ENCODE measurements around the gene SLC39A8.

SLC39A8 gene

GRCh38 chr4:102339018-102339417 lies 6.3 kb downstream of the SLC39A8 start:
- no peak for DNase-seq

GRCh38 chr4:102338405-102338804 lies 6.9 kb downstream of the SLC39A8 start:
- no peak for DNase-seq

- DNase-seq, result no peak
These were observed 9.7 kb downstream of the SLC39A8 start for GRCh38 chr4:102335616-102336015.

DNA sequence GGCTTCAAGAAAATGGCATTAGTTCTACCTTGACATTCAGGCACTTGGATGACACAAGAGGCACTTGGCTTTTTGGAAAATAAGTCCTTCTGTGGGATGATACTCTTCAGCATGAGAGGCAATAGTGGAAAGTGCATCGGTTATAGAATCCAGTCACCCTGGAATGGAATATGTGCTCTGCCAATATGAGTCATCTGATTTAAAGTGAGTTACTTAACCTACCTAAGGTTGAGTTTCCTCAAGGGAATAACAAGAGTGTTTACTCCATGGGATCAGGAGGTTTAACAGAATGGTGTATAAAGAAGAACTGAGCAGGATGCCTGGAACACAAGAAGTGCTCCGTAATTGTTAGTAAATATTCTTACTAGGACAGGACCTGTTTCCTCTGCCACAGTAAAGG lies 10.7 kb downstream of the SLC39A8 start:
- DNase-seq, result no peak

GRCh38 chr4:102333787-102334186 lies 11.5 kb downstream of the SLC39A8 start:
- no peak for DNase-seq

- no peak for DNase-seq
These were observed 17.2 kb downstream of the SLC39A8 start for GRCh38 chr4:102328045-102328444.

- DNase-seq, result no peak
These were observed 18.3 kb downstream of the SLC39A8 start for GRCh38 chr4:102326951-102327350.

DNA sequence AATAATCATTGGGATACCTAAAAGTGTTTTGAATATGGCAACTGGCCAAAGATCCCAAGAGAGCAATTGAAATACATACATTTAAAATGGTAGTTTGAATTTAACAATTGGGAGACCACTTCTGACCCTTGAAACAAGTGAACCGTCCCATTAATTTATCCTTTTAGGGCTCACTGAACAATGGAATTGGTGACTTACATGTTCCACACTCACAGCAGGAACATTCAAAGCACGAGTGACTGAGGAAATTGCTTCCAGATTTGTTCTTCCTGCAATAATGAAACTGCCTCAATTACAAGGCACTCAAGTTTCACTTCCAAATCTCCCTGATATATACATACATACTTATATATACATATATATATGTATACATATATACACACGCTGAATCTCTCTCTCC lies 20.6 kb downstream of the SLC39A8 start:
- no peak for DNase-seq

DNA sequence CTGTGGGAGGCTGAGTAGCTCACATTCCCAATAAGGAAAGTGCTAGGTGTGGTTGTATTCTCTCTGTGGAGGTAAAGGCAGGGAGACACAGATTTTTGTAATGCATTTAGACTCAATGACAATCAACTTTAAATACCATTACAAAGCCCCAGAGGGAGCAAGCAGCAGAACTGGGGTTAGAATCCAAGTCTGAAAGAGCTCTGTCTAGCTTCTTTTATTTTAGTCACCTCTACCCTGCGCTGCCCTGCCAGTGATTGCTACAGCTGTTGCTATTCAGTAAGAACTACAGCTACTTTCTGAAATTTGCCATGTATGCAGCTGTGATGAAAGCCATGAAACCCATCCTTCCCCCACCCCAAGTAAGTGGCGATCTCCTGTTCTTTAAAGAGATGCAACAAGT lies 22.5 kb downstream of the SLC39A8 start:
- no peak for DNase-seq

GRCh38 chr4:102321260-102321995 lies 23.9 kb downstream of the SLC39A8 start:
- DNase-seq, result no peak

DNA sequence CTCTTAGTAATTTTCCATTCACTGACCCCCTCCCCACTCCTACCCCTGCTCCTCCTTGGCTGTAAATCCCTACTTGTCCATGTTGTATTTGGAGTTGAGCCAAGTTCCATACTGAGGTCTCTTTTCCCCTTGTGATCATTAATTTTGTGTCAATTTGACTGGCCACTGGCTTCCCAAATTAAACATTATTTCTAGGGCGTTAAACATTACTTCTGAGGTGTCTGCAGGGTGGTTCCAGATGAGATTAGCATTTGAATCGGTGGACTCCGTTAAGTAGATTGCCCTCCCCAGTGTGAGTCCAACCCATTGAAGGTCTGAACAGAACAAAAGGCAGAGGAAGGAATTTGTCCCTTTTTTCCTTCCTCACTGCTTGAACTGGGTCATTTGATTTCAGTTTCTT lies 25.7 kb downstream of the SLC39A8 start:
- DNase-seq, result no peak

DNA sequence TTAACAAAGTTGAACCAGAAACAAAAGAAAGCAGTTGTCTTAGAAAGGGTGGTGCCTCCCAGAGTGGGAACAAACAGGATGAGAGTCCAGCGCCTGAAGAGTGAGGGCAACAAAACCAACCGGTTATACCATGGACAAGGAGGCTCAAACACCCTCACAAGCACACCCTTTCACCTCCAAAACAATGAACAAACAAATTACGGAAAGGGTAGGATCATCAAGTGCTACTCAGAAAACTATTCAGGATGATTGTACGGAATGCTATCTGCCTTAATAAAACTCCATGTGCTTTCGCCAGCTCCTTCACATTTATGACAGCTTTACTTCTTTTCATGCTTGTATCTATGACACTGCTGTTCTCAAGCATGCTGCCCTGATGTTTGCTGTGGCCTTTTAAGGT lies 26.8 kb downstream of the SLC39A8 start:
- DNase-seq, result no peak

DNA sequence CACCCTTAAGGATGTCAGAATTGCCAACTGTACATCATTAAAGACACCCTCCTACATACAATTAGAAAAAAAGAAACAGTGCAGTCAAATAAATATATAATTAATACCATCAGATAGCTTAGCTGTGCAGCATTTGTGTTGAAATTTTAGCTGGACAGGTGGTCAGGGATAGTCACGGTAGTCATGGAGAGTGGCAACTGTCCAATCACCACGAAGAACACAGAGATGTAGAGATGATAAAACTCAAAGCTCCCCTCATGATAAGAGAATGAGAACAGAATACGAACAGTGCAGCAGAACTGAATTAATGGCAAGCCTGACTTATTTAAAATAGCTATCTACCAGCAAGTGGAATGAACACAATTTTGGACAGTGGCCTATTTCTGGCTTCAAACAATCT lies 27.2 kb downstream of the SLC39A8 start:
- DNase-seq, result no peak

DNA sequence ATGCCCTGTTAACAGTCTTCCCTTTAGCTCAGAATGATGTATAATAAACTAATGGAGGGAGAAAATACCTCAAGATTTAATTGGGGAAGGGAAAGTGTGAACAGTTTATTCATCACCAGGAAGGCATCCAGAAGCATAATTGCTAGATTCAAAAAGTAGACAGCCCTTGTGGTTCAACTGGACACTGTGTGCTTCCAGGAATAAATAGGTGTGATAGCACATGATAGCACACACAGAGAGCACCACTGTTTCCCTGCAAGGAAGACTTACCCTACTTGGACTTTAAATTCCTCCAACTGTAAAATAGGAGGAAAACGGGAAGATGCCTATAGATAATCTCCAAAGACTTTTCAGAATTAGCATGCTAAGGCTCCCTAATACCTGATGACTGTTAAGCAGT lies 27.8 kb downstream of the SLC39A8 start:
- DNase-seq, result no peak

DNA sequence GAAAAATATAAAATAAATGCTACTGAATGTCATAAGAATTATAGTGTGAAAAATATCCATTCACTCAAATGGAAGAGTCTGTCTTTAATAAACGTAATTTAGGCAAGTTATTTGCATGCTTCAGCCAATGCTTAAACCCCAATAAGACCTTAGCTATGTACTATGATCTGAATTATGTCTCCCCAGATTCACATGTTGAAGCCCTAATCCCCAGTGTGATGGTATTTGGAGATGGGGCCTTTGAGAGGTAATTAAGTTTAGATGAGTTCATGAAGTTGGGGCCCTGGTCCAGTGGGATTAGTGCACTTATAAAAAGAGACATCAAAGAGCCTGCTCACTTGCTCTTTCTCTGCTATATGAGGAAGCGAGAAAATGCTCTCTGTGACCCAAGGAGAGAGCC lies 28.7 kb downstream of the SLC39A8 start:
- no peak for DNase-seq

DNA sequence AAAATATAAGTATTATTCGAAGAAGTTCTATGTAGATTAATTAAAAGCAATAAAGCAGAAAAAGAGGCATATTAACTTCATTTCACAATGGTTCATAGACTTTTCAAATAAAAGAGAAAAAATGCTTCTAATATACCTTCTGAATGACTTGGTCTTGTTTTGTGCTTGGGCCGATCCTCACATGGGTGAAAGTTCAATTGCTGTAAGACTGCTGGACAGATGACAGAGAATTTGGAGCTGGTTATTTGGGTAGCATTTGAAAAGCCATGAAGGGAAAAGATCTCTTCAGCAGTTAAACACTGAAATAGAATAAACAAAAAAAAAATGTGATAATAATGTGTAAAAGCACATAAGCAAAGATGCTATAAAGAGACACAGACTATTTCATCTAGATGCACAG lies 29.8 kb downstream of the SLC39A8 start:
- no peak for DNase-seq

- no peak for DNase-seq
These were observed 32.9 kb downstream of the SLC39A8 start for GRCh38 chr4:102312417-102312816.

- no peak for DNase-seq
These were observed 33.4 kb downstream of the SLC39A8 start for GRCh38 chr4:102311912-102312311.

DNA sequence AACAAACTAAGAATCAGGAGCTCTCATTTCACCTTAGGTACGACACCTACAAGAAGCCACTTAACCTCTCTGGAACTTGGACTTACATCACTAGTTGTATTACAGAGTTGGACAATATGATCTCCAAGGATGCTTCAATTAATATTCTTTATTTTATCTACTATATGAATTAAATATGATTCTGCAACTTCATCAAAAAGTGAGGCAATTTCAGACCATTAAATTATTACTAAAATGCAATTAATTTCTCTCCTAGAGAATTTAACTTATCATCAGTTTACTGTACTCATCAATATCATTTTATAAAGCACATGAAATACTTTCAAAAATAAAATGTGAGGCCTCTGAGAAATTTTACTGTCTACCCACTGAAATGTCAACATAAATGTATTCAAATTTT lies 33.9 kb downstream of the SLC39A8 start:
- no peak for DNase-seq

- no peak for DNase-seq
These were observed 37.1 kb downstream of the SLC39A8 start for GRCh38 chr4:102308032-102308799.

GRCh38 chr4:102305666-102306065 lies 39.6 kb downstream of the SLC39A8 start:
- DNase-seq, result no peak

GRCh38 chr4:102302762-102303161 lies 42.5 kb downstream of the SLC39A8 start:
- no peak for DNase-seq

- DNase-seq, result no peak
These were observed 44.1 kb downstream of the SLC39A8 start for GRCh38 chr4:102301167-102301566.

GRCh38 chr4:102299354-102300107 lies 45.8 kb downstream of the SLC39A8 start:
- DNase-seq, result no peak

All from DMS79 (cell line).